Measurements from ENCODE around the gene RALGAPA2.
"Not testable (repeated sequence)": the region's sequence is repeated elsewhere in the genome, so short reads cannot be mapped to it uniquely, and the experiment has no call there.

Gene RALGAPA2

GRCh38 chr20:20358801-20359200 lies 353.6 kb downstream of the RALGAPA2 start:
- DNase-seq (ENCODE audit: extremely low read depth in 1 of 2, low read depth in 1 of 2), result no peak

GRCh38 chr20:20355503-20355902 lies 356.9 kb downstream of the RALGAPA2 start:
- not testable (repeated sequence) for DNase-seq (ENCODE audit: extremely low read depth in 1 of 2, low read depth in 1 of 2)

- no peak for DNase-seq (ENCODE audit: extremely low read depth in 1 of 2, low read depth in 1 of 2)
Observed at GRCh38 chr20:20353576-20353975, 358.9 kb downstream of the RALGAPA2 start.

GRCh38 chr20:20344476-20344875 lies 368.0 kb downstream of the RALGAPA2 start:
- DNase-seq (ENCODE audit: extremely low read depth in 1 of 2, low read depth in 1 of 2), result no peak

GRCh38 chr20:20343932-20344331 lies 368.5 kb downstream of the RALGAPA2 start:
- DNase-seq (ENCODE audit: extremely low read depth in 1 of 2, low read depth in 1 of 2), result no peak
